ENCODE data around the gene GALNS.

GRCh38 chr16:88886845-88887521 is 30.2 kb upstream of the GALNS start:
- TF ChIP-seq CTCF (IDR thresholded peaks at IDR 0.05) (peak in 11 of 12 donors; percentile 12 to 59 (median 38)), POLR2A (IDR thresholded peaks at IDR 0.05) (no peak)

All from heart left ventricle (tissue), 13 donors.